ENCODE measurements around the gene FAM53B. TPM values are rescaled to one million over a fixed set of nuclear protein-coding genes. Genes with fewer than 3 reads are reported as not detected.

Gene FAM53B
- total RNA-seq, 2 experiments from 2014 or later, result 56.6 to 58.5 TPM

GRCh38 chr10:124724279-124725027 lies 19.7 kb downstream of the FAM53B start:
- Histone ChIP-seq H3K27ac (ENCODE audit: low read depth, low read length, poor library complexity, severe bottlenecking) (peak overlapping the region; percentile 37), H4K20me1 (ENCODE audit: insufficient read depth, low read length) (peaks cover 47% of the 10 kb centered on the region), H3K9me2 (ENCODE audit: insufficient read depth, low read length) (no peaks in the 10 kb centered on the region), H3K9me3 (ENCODE audit: low read length) (no peaks in the 10 kb centered on the region), H3K36me3 (ENCODE audit: insufficient read depth, low read length) (peaks cover 69% of the 10 kb centered on the region), H3K4me3 (ENCODE audit: low read depth, low read length, poor library complexity, severe bottlenecking) (no peak overlapping the region), H2AFZ (ENCODE audit: low read length) (no peak overlapping the region), H3K4me2 (ENCODE audit: low read length) (peak overlapping the region; percentile 48), H3K4me1 (ENCODE audit: insufficient read depth, low read length, poor library complexity, severe bottlenecking) (peaks cover 79% of the 10 kb centered on the region), H3K79me2 (ENCODE audit: insufficient read depth, low read depth, low read length) (peaks cover 96% of the 10 kb centered on the region)
- intact Hi-C loops (cut with micrococcal nuclease; ENCODE audit: unreplicated experiment), result no loop called here
- CTCF ChIA-PET (ENCODE audit: unreplicated experiment), result no interaction called here
- POLR2A ChIA-PET, result interaction anchor here (0.6 to 1.3 kb wide), 7 partner anchors 9 to 186 kb away, joined by 3 to 5 read pairs (median 3); no protein-coding TSS in a partner anchor
- no TSS peak for BruUV-seq (replicated peaks)
- TF ChIP-seq EZH2phosphoT487 (IDR thresholded peaks at IDR 0.05; ENCODE audit: borderline replicate concordance, low read depth, low read length) (no peak), CTCF (conservative IDR thresholded peaks at IDR 0.05; ENCODE audit: low read length) (no peak)
- DNase-seq (ENCODE audit: low spot score), result no peak

GRCh38 chr10:124723826-124724225 lies 20.4 kb downstream of the FAM53B start:
- peak overlapping the region; percentile 26 for H3K27ac ChIP-seq (ENCODE audit: low read depth, low read length, poor library complexity, severe bottlenecking)
- H3K9me2 ChIP-seq (ENCODE audit: insufficient read depth, low read length), result no peaks in the 10 kb centered on the region
- no peak overlapping the region for H2AFZ ChIP-seq (ENCODE audit: low read length)
- POLR2A ChIA-PET, result interaction anchor here (1.1 kb wide), 2 partner anchors 9 to 17 kb away, joined by 4 to 5 read pairs; no protein-coding TSS in a partner anchor
- no peak for TF ChIP-seq EZH2phosphoT487 (IDR thresholded peaks at IDR 0.05; ENCODE audit: borderline replicate concordance, low read depth, low read length)
- H3K79me2 ChIP-seq (ENCODE audit: insufficient read depth, low read depth, low read length), result peaks cover 96% of the 10 kb centered on the region
- no peak for DNase-seq (ENCODE audit: low spot score)
- no TSS peak for BruUV-seq (replicated peaks)
- peaks cover 64% of the 10 kb centered on the region for H3K36me3 ChIP-seq (ENCODE audit: insufficient read depth, low read length)
- CTCF ChIA-PET (ENCODE audit: unreplicated experiment), result no interaction called here
- no peaks in the 10 kb centered on the region for H3K9me3 ChIP-seq (ENCODE audit: low read length)
- intact Hi-C loops (cut with micrococcal nuclease; ENCODE audit: unreplicated experiment), result no loop called here
- peak overlapping the region; percentile 48; the same call in 1 of the 2 replicates for H3K4me2 ChIP-seq (ENCODE audit: low read length)
- peaks cover 79% of the 10 kb centered on the region for H3K4me1 ChIP-seq (ENCODE audit: insufficient read depth, low read length, poor library complexity, severe bottlenecking)
- H3K4me3 ChIP-seq (ENCODE audit: low read depth, low read length, poor library complexity, severe bottlenecking), result no peak overlapping the region
- H4K20me1 ChIP-seq (ENCODE audit: insufficient read depth, low read length), result peaks cover 40% of the 10 kb centered on the region

- no peak for DNase-seq (ENCODE audit: low spot score)
- peaks cover 64% of the 10 kb centered on the region for H3K36me3 ChIP-seq (ENCODE audit: insufficient read depth, low read length)
- TF ChIP-seq CTCF (conservative IDR thresholded peaks at IDR 0.05; ENCODE audit: low read length) (no peak), EZH2phosphoT487 (IDR thresholded peaks at IDR 0.05; ENCODE audit: borderline replicate concordance, low read depth, low read length) (no peak)
- H3K9me2 ChIP-seq (ENCODE audit: insufficient read depth, low read length), result no peaks in the 10 kb centered on the region
- peaks cover 79% of the 10 kb centered on the region for H3K4me1 ChIP-seq (ENCODE audit: insufficient read depth, low read length, poor library complexity, severe bottlenecking)
- H2AFZ ChIP-seq (ENCODE audit: low read length), result no peak overlapping the region
- H3K9me3 ChIP-seq (ENCODE audit: low read length), result no peaks in the 10 kb centered on the region
- ChIA-PET CTCF (ENCODE audit: unreplicated experiment) (interaction anchor here (0.7 kb wide), 1 partner anchor 18 kb away, joined by 3 read pairs; no protein-coding TSS in a partner anchor), POLR2A (interaction anchor here (0.7 to 1.4 kb wide), 4 partner anchors 8 to 79 kb away, joined by 3 to 4 read pairs (median 4); partner anchors contain the start of gene ABRAXAS2)
- BruUV-seq (replicated peaks), result no TSS peak
- H3K4me3 ChIP-seq (ENCODE audit: low read depth, low read length, poor library complexity, severe bottlenecking), result no peak overlapping the region
- peaks cover 43% of the 10 kb centered on the region for H4K20me1 ChIP-seq (ENCODE audit: insufficient read depth, low read length)
- peak overlapping the region; percentile 26 for H3K27ac ChIP-seq (ENCODE audit: low read depth, low read length, poor library complexity, severe bottlenecking)
- peaks cover 96% of the 10 kb centered on the region for H3K79me2 ChIP-seq (ENCODE audit: insufficient read depth, low read depth, low read length)
- H3K4me2 ChIP-seq (ENCODE audit: low read length), result peak overlapping the region; percentile 20; the same call in 1 of the 2 replicates
- intact Hi-C loops (cut with micrococcal nuclease; ENCODE audit: unreplicated experiment), result no loop called here
Measured at GRCh38 chr10:124722798-124723783, 21.1 kb downstream of the FAM53B start.
